ENCODE data around the gene PGA4. TPM values are rescaled to one million over a fixed set of nuclear protein-coding genes. Genes with fewer than 3 reads are reported as not detected.

Gene PGA4
- polyA plus RNA-seq, 1 of the 3 experiments (the other 2 are of a cell fraction): not detected

- TF ChIP-seq MEF2A (IDR thresholded peaks at IDR 0.05; ENCODE audit: borderline replicate concordance, low read depth): no peak
- TF ChIP-seq, protein P1, sequence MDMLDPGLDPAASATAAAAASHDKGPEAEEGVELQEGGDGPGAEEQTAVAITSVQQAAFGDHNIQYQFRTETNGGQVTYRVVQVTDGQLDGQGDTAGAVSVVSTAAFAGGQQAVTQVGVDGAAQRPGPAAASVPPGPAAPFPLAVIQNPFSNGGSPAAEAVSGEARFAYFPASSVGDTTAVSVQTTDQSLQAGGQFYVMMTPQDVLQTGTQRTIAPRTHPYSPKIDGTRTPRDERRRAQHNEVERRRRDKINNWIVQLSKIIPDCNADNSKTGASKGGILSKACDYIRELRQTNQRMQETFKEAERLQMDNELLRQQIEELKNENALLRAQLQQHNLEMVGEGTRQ (IDR thresholded peaks at IDR 0.05; ENCODE audit: borderline replicate concordance, low read depth, low read length): no peak
Measured at GRCh38 chr11:61193596-61193995, 28.6 kb upstream of the PGA4 start (continued).

GRCh38 chr11:61194169-61194671 lies 27.9 kb upstream of the PGA4 start:
- Histone ChIP-seq H3K4me3 (ENCODE audit: low read depth in 2 of 2, low read length in 1 of 2) (no peak overlapping the region), H3F3A (replicated peaks; ENCODE audit: insufficient read depth) (no peaks in the 10 kb centered on the region), H3K4me2 (no peak overlapping the region), H3K79me2 (ENCODE audit: insufficient read depth) (no peaks in the 10 kb centered on the region), H4K20me1 (ENCODE audit: insufficient read depth) (no peaks in the 10 kb centered on the region), H3K27ac (ENCODE audit: low read depth in 2 of 2, low read length in 1 of 2) (no peak overlapping the region), H2AFZ (ENCODE audit: low read depth) (no peak overlapping the region), H3K4me1 (ENCODE audit: control insufficient read depth in 1 of 2, insufficient read depth in 2 of 2, low read depth in 1 of 2, low read length in 1 of 2) (no peaks in the 10 kb centered on the region), H3K9ac (no peak overlapping the region), H3K36me3 (replicated peaks in 1 of 2; ENCODE audit: control insufficient read depth in 1 of 2, insufficient read depth in 2 of 2, low read length in 1 of 2) (no peaks in the 10 kb centered on the region), H3K9me2 (no peaks in the 10 kb centered on the region), H3K27me3 (ENCODE audit: insufficient read depth) (peaks cover 6% of the 10 kb centered on the region; the same call in 1 of the 2 replicates), H3K9me3 (no peaks in the 10 kb centered on the region)
- TF ChIP-seq, protein P2, sequence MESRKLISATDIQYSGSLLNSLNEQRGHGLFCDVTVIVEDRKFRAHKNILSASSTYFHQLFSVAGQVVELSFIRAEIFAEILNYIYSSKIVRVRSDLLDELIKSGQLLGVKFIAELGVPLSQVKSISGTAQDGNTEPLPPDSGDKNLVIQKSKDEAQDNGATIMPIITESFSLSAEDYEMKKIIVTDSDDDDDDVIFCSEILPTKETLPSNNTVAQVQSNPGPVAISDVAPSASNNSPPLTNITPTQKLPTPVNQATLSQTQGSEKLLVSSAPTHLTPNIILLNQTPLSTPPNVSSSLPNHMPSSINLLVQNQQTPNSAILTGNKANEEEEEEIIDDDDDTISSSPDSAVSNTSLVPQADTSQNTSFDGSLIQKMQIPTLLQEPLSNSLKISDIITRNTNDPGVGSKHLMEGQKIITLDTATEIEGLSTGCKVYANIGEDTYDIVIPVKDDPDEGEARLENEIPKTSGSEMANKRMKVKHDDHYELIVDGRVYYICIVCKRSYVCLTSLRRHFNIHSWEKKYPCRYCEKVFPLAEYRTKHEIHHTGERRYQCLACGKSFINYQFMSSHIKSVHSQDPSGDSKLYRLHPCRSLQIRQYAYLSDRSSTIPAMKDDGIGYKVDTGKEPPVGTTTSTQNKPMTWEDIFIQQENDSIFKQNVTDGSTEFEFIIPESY (IDR thresholded peaks at IDR 0.05; ENCODE audit: borderline replicate concordance, low read depth): no peak
- TF ChIP-seq GABPA (IDR thresholded peaks at IDR 0.05; ENCODE audit: low read depth) (no peak), MXI1 (IDR thresholded peaks at IDR 0.05; ENCODE audit: low read depth, low read length) (no peak), RCOR1 (IDR thresholded peaks at IDR 0.05; ENCODE audit: low read length) (no peak), JUND (IDR thresholded peaks at IDR 0.05) (no peak), FOSL2 (IDR thresholded peaks at IDR 0.05; ENCODE audit: borderline replicate concordance, low read depth) (no peak), RXRA (IDR thresholded peaks at IDR 0.05; ENCODE audit: borderline replicate concordance, low read depth) (no peak), TAF1 (IDR thresholded peaks at IDR 0.05; ENCODE audit: borderline replicate concordance, low read depth, low read length) (no peak)
- TF ChIP-seq, protein P3, sequence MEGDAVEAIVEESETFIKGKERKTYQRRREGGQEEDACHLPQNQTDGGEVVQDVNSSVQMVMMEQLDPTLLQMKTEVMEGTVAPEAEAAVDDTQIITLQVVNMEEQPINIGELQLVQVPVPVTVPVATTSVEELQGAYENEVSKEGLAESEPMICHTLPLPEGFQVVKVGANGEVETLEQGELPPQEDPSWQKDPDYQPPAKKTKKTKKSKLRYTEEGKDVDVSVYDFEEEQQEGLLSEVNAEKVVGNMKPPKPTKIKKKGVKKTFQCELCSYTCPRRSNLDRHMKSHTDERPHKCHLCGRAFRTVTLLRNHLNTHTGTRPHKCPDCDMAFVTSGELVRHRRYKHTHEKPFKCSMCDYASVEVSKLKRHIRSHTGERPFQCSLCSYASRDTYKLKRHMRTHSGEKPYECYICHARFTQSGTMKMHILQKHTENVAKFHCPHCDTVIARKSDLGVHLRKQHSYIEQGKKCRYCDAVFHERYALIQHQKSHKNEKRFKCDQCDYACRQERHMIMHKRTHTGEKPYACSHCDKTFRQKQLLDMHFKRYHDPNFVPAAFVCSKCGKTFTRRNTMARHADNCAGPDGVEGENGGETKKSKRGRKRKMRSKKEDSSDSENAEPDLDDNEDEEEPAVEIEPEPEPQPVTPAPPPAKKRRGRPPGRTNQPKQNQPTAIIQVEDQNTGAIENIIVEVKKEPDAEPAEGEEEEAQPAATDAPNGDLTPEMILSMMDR (IDR thresholded peaks at IDR 0.05): no peak
- TF ChIP-seq, protein P4, sequence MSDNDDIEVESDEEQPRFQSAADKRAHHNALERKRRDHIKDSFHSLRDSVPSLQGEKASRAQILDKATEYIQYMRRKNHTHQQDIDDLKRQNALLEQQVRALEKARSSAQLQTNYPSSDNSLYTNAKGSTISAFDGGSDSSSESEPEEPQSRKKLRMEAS (IDR thresholded peaks at IDR 0.05; ENCODE audit: low read depth): no peak
- no peak for DNase-seq
- WGBS (ENCODE audit: low lambda C conversion rate): 61% methylated on average over 7 of the region's 12 CpGs
- CTCF ChIA-PET: interaction anchor here (1.0 to 1.9 kb wide), 3 partner anchors 11 to 364 kb away, joined by 3 to 5 read pairs (median 3); no protein-coding TSS in a partner anchor
- POLR2A ChIA-PET: no interaction called here
